ENCODE results near the gene TBL2.
A peak's percentile ranks its signal among the peaks of the same experiment; 100 is the strongest.
"Not testable (repeated sequence)": the region's sequence is repeated elsewhere in the genome, so short reads cannot be mapped to it uniquely, and the experiment has no call there.

TBL2 gene

GRCh38 chr7:73530800-73531199 lies 47.6 kb downstream of the TBL2 start:
- DNase-seq = no peak

GRCh38 chr7:73526896-73527821 lies 51.2 kb downstream of the TBL2 start:
- DNase-seq = peak; percentile 3

GRCh38 chr7:73526158-73526494 lies 52.3 kb downstream of the TBL2 start:
- DNase-seq = not testable (repeated sequence)

- peak; percentile 96 for DNase-seq
These were observed 56.1 kb downstream of the TBL2 start, which contains the start of gene BAZ1B for GRCh38 chr7:73522105-73522872. Gene BAZ1B (minus strand): TSS chr7:73522293. CDS start chr7:73521933, 360 bp downstream.

- DNase-seq = peak; percentile 46
These were observed 56.7 kb downstream of the TBL2 start for GRCh38 chr7:73521636-73522104.

- no peak for DNase-seq
These were observed 57.4 kb downstream of the TBL2 start for GRCh38 chr7:73520673-73521635.

GRCh38 chr7:73519867-73520672 lies 58.3 kb downstream of the TBL2 start:
- DNase-seq = no peak

- DNase-seq = no peak
These were observed 59.9 kb downstream of the TBL2 start for GRCh38 chr7:73518470-73518869.

All from NCI-H226 (cell line).